ENCODE results near the gene RBMS3. TPM values are rescaled to one million over a fixed set of nuclear protein-coding genes. Genes with fewer than 3 reads are reported as not detected.

RBMS3 gene
- total RNA-seq, 1 donor = 81.1 TPM

GRCh38 chr3:29590461-29590860 lies 309.6 kb downstream of the RBMS3 start:
- Histone ChIP-seq H4K20me1 (ENCODE audit: insufficient read depth, low read length) (no peaks in the 10 kb centered on the region), H3K27me3 (ENCODE audit: insufficient read depth, low read length) (no peaks in the 10 kb centered on the region), H3K79me2 (ENCODE audit: insufficient read depth, low read length) (no peaks in the 10 kb centered on the region), H3K4me1 (ENCODE audit: insufficient read depth, low read length) (peaks cover 2% of the 10 kb centered on the region), H3K4me2 (ENCODE audit: insufficient read depth, low read length) (no peak overlapping the region), H2AFZ (ENCODE audit: low read length) (no peak overlapping the region), H3K27ac (ENCODE audit: low read depth, low read length) (no peak overlapping the region), H3K4me3 (ENCODE audit: insufficient read depth, low read length) (no peak overlapping the region), H3K36me3 (ENCODE audit: insufficient read depth, low read length) (peaks cover 4% of the 10 kb centered on the region), H3K9me3 (ENCODE audit: low read depth, low read length) (no peaks in the 10 kb centered on the region)
- no peak for TF ChIP-seq CTCF (IDR thresholded peaks at IDR 0.05; ENCODE audit: extremely low read depth, low read depth, low read length)
- DNase-seq (ENCODE audit: insufficient read length, low spot score, missing footprints) = no peak

- H4K20me1 ChIP-seq (ENCODE audit: insufficient read depth, low read length) = no peaks in the 10 kb centered on the region
- H3K27ac ChIP-seq (ENCODE audit: low read depth, low read length) = no peak overlapping the region
- peaks cover 2% of the 10 kb centered on the region for H3K4me1 ChIP-seq (ENCODE audit: insufficient read depth, low read length)
- peaks cover 2% of the 10 kb centered on the region for H3K79me2 ChIP-seq (ENCODE audit: insufficient read depth, low read length)
- DNase-seq (ENCODE audit: insufficient read length, low spot score, missing footprints) = no peak
- no peaks in the 10 kb centered on the region for H3K27me3 ChIP-seq (ENCODE audit: insufficient read depth, low read length)
- H3K36me3 ChIP-seq (ENCODE audit: insufficient read depth, low read length) = peaks cover 4% of the 10 kb centered on the region
- no peaks in the 10 kb centered on the region for H3K9me3 ChIP-seq (ENCODE audit: low read depth, low read length)
- H3K4me3 ChIP-seq (ENCODE audit: insufficient read depth, low read length) = no peak overlapping the region
- H2AFZ ChIP-seq (ENCODE audit: low read length) = no peak overlapping the region
- TF ChIP-seq CTCF (IDR thresholded peaks at IDR 0.05; ENCODE audit: extremely low read depth, low read depth, low read length) = no peak
- no peak overlapping the region for H3K4me2 ChIP-seq (ENCODE audit: insufficient read depth, low read length)
Measured at GRCh38 chr3:29591579-29591978, 310.7 kb downstream of the RBMS3 start.

GRCh38 chr3:29593802-29594201 lies 312.9 kb downstream of the RBMS3 start:
- Histone ChIP-seq H3K4me3 (ENCODE audit: insufficient read depth, low read length) (no peak overlapping the region), H3K9me3 (ENCODE audit: low read depth, low read length) (no peaks in the 10 kb centered on the region), H4K20me1 (ENCODE audit: insufficient read depth, low read length) (no peaks in the 10 kb centered on the region), H3K79me2 (ENCODE audit: insufficient read depth, low read length) (peaks cover 2% of the 10 kb centered on the region), H3K36me3 (ENCODE audit: insufficient read depth, low read length) (peaks cover 4% of the 10 kb centered on the region), H2AFZ (ENCODE audit: low read length) (no peak overlapping the region), H3K4me2 (ENCODE audit: insufficient read depth, low read length) (no peak overlapping the region), H3K4me1 (ENCODE audit: insufficient read depth, low read length) (peaks cover 2% of the 10 kb centered on the region), H3K27me3 (ENCODE audit: insufficient read depth, low read length) (no peaks in the 10 kb centered on the region), H3K27ac (ENCODE audit: low read depth, low read length) (no peak overlapping the region)
- no peak for TF ChIP-seq CTCF (IDR thresholded peaks at IDR 0.05; ENCODE audit: extremely low read depth, low read depth, low read length)
- no peak for DNase-seq (ENCODE audit: insufficient read length, low spot score, missing footprints)

GRCh38 chr3:29594261-29594660 lies 313.4 kb downstream of the RBMS3 start:
- H3K27me3 ChIP-seq (ENCODE audit: insufficient read depth, low read length) = no peaks in the 10 kb centered on the region
- no peaks in the 10 kb centered on the region for H3K9me3 ChIP-seq (ENCODE audit: low read depth, low read length)
- H3K36me3 ChIP-seq (ENCODE audit: insufficient read depth, low read length) = peaks cover 4% of the 10 kb centered on the region
- TF ChIP-seq CTCF (IDR thresholded peaks at IDR 0.05; ENCODE audit: extremely low read depth, low read depth, low read length) = no peak
- H3K79me2 ChIP-seq (ENCODE audit: insufficient read depth, low read length) = peaks cover 2% of the 10 kb centered on the region
- H3K27ac ChIP-seq (ENCODE audit: low read depth, low read length) = no peak overlapping the region
- H4K20me1 ChIP-seq (ENCODE audit: insufficient read depth, low read length) = no peaks in the 10 kb centered on the region
- H3K4me1 ChIP-seq (ENCODE audit: insufficient read depth, low read length) = peaks cover 2% of the 10 kb centered on the region
- no peak for DNase-seq (ENCODE audit: insufficient read length, low spot score, missing footprints)
- H3K4me3 ChIP-seq (ENCODE audit: insufficient read depth, low read length) = no peak overlapping the region
- no peak overlapping the region for H2AFZ ChIP-seq (ENCODE audit: low read length)
- H3K4me2 ChIP-seq (ENCODE audit: insufficient read depth, low read length) = no peak overlapping the region

Data from osteoblast (primary cell).